Brain microvascular endothelial cell (primary cell): ENCODE data around the gene PHTF2.

Experiments
- DNase-seq: peaks from one replicate; pipeline ENCODE4 v3.0.0-alpha.2; 2020
- H3K27ac ChIP-seq: fragments of 250-450 bp; sonication (Bioruptor Pico); 2 replicates; pipeline ENCODE4 v1.5.1; 2020; ENCODE audit warnings: mild to moderate bottlenecking, moderate library complexity
- H3K27me3 ChIP-seq: fragments of 250-450 bp; sonication (Bioruptor Pico); replicated peaks from 2 replicates; pipeline ENCODE4 v1.5.1; 2020; ENCODE audit warnings: mild to moderate bottlenecking
- H3K36me3 ChIP-seq: fragments of 250-450 bp; sonication (Bioruptor Pico); replicated peaks from 2 replicates; pipeline ENCODE4 v1.5.1; 2020; ENCODE audit warnings: mild to moderate bottlenecking
- H3K4me3 ChIP-seq: 2 replicates; pipeline ENCODE4 v1.5.1; 2011; ENCODE audit warnings: low read depth, mild to moderate bottlenecking, control low read depth, low read length, moderate library complexity
- CTCF ChIP-seq: IDR thresholded peaks from 2 replicates; pipeline ENCODE4 v1.5.1; 2011; ENCODE audit warnings: low read depth, mild to moderate bottlenecking, moderate library complexity, low read length, control low read depth, inconsistent platforms; ENCODE audit errors: missing control alignments
- in situ Hi-C: cut with HindIII; loops from 2 replicates; pipeline ENCODE4 v1.10.0; 2017; ENCODE audit warnings: low sequenced_read_pairs, low pct_ligation_motif_present

The PHTF2 gene

GRCh38 chr7:78002715-78003114 is 204.1 kb downstream of the PHTF2 start:
- DNase-seq, result no peak
- no peak for TF ChIP-seq CTCF
- no peaks in the 10 kb centered on the region for H3K36me3 ChIP-seq
- no peak overlapping the region for H3K27ac ChIP-seq
- in situ Hi-C loops, result no loop called here
- no peaks in the 10 kb centered on the region for H3K27me3 ChIP-seq
- no peak overlapping the region for H3K4me3 ChIP-seq

GRCh38 chr7:78006063-78006755 is 207.6 kb downstream of the PHTF2 start:
- Histone ChIP-seq H3K27me3 (no peaks in the 10 kb centered on the region), H3K27ac (no peak overlapping the region), H3K36me3 (no peaks in the 10 kb centered on the region), H3K4me3 (no peak overlapping the region)
- in situ Hi-C loops, result no loop called here
- no peak for DNase-seq
- TF ChIP-seq CTCF, result peak; percentile 15
